PC-9 (cell line): Measurements from ENCODE around the gene TSPAN14.

Experiments
- EZH2 ChIP-seq: fragments of 200-600 bp; sonication (generic); IDR thresholded peaks from 2 replicates; pipeline ENCODE4 v1.8.0; 2017; ENCODE audit warnings: antibody characterized with exemption, low read depth
- TF ChIP-seq, protein P1 (sequence below): fragments of 200-600 bp; sonication (generic); conservative IDR thresholded peaks from 2 replicates; pipeline ENCODE4 v1.6.1; 2017; ENCODE audit warnings: mixed run types, antibody characterized with exemption, mild to moderate bottlenecking, moderate library complexity

- no peak for TF ChIP-seq EZH2
- TF ChIP-seq, protein P1, sequence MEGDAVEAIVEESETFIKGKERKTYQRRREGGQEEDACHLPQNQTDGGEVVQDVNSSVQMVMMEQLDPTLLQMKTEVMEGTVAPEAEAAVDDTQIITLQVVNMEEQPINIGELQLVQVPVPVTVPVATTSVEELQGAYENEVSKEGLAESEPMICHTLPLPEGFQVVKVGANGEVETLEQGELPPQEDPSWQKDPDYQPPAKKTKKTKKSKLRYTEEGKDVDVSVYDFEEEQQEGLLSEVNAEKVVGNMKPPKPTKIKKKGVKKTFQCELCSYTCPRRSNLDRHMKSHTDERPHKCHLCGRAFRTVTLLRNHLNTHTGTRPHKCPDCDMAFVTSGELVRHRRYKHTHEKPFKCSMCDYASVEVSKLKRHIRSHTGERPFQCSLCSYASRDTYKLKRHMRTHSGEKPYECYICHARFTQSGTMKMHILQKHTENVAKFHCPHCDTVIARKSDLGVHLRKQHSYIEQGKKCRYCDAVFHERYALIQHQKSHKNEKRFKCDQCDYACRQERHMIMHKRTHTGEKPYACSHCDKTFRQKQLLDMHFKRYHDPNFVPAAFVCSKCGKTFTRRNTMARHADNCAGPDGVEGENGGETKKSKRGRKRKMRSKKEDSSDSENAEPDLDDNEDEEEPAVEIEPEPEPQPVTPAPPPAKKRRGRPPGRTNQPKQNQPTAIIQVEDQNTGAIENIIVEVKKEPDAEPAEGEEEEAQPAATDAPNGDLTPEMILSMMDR = no peak
These were observed 41.6 kb upstream of the TSPAN14 start for GRCh38 chr10:80412486-80412885.
